ENCODE results near the gene CYTH3.

Gene CYTH3

DNA sequence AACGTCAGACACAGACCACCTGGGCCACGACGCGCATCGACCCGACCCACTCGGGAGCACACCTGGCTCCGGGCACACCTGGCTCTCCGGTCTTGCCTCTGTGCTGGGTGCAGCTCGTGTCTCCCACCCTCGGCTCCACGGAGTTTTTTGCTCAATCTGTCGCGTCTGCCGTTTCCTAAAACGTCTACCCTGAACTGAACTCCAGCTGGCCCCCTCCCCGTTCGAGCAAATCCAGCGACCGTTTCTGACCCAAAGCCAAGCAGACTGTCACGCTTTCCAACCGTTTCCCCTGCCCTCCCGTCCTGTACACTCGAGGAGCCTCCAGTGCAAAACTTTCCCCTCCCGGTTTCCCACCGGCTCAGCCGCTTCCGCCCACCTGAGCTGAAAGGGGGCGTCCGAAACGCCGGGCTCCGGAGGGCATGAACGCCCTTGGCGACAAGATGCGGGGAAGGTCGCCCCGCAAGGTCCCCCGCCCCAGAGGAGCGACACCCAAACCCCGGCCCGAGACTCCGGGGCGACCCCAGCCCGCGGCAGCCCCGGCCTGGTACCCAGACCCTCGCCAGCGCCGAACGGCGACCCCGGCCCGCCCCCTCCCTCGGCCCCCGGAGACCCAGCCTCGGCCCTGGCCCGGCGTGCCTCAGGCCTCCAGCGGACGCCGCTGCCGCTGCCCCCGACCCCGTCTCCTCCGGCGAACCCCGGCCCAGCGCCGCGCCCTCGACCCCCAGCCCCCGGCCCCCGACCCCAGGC is 557 bp downstream of the CYTH3 start:
- Histone ChIP-seq H3K9me3 (ENCODE audit: control insufficient read depth in 1 of 2, low read length in 2 of 2) (no peaks in the 10 kb centered on the region), H3K27ac (ENCODE audit: low read depth, low read length) (peak overlapping the region; percentile 23), H3K36me3 (ENCODE audit: control insufficient read depth in 1 of 2, insufficient read depth in 2 of 2, low read length in 2 of 2) (no peaks in the 10 kb centered on the region), H3K27me3 (ENCODE audit: control insufficient read depth in 1 of 2, insufficient read depth in 2 of 2, low read length in 2 of 2) (peaks cover 0 to 5% of the 10 kb centered on the region in 2 donors), H3K9ac (ENCODE audit: low read depth in 1 of 2, low read length in 2 of 2) (peak overlapping the region; percentile 64 to 96), H3K4me1 (ENCODE audit: control insufficient read depth in 1 of 2, insufficient read depth in 2 of 2, low read length in 2 of 2) (peaks cover 41 to 54% of the 10 kb centered on the region in 2 donors), H3K4me3 (ENCODE audit: low read depth in 1 of 2, low read length in 2 of 2) (peak overlapping the region; percentile 94 to 95)

- H3K4me1 ChIP-seq (ENCODE audit: control insufficient read depth in 1 of 2, insufficient read depth in 2 of 2, low read length in 2 of 2): peaks cover 47 to 58% of the 10 kb centered on the region in 2 donors
- H3K27ac ChIP-seq (ENCODE audit: low read depth, low read length): no peak overlapping the region
Observed at GRCh38 chr7:6271060-6271658, 1.3 kb downstream of the CYTH3 start.

GRCh38 chr7:6269527-6269926 is 2.9 kb downstream of the CYTH3 start:
- Histone ChIP-seq H3K9ac (ENCODE audit: low read depth in 1 of 2, low read length in 2 of 2) (no peak overlapping the region), H3K27ac (ENCODE audit: low read depth, low read length) (no peak overlapping the region), H3K36me3 (ENCODE audit: control insufficient read depth in 1 of 2, insufficient read depth in 2 of 2, low read length in 2 of 2) (no peaks in the 10 kb centered on the region), H3K9me3 (ENCODE audit: control insufficient read depth in 1 of 2, low read length in 2 of 2) (no peaks in the 10 kb centered on the region), H3K4me3 (ENCODE audit: low read depth in 1 of 2, low read length in 2 of 2) (peak overlapping the region; percentile 12 to 50), H3K27me3 (ENCODE audit: control insufficient read depth in 1 of 2, insufficient read depth in 2 of 2, low read length in 2 of 2) (peaks cover 0 to 5% of the 10 kb centered on the region in 2 donors), H3K4me1 (ENCODE audit: control insufficient read depth in 1 of 2, insufficient read depth in 2 of 2, low read length in 2 of 2) (peaks cover 47 to 58% of the 10 kb centered on the region in 2 donors)

More at GRCh38 chr7:6271060-6271658, 1.3 kb downstream of the CYTH3 start:
- Histone ChIP-seq H3K4me3 (ENCODE audit: low read depth in 1 of 2, low read length in 2 of 2) (peak overlapping the region; percentile 94 to 95), H3K27me3 (ENCODE audit: control insufficient read depth in 1 of 2, insufficient read depth in 2 of 2, low read length in 2 of 2) (peaks cover 0 to 5% of the 10 kb centered on the region in 2 donors), H3K9me3 (ENCODE audit: control insufficient read depth in 1 of 2, low read length in 2 of 2) (no peaks in the 10 kb centered on the region), H3K9ac (ENCODE audit: low read depth in 1 of 2, low read length in 2 of 2) (peak overlapping the region; percentile 64 to 96), H3K36me3 (ENCODE audit: control insufficient read depth in 1 of 2, insufficient read depth in 2 of 2, low read length in 2 of 2) (no peaks in the 10 kb centered on the region)

- peaks cover 47 to 58% of the 10 kb centered on the region in 2 donors for H3K4me1 ChIP-seq (ENCODE audit: control insufficient read depth in 1 of 2, insufficient read depth in 2 of 2, low read length in 2 of 2)
- H3K36me3 ChIP-seq (ENCODE audit: control insufficient read depth in 1 of 2, insufficient read depth in 2 of 2, low read length in 2 of 2): no peaks in the 10 kb centered on the region
- H3K9ac ChIP-seq (ENCODE audit: low read depth in 1 of 2, low read length in 2 of 2): peak overlapping the region; percentile 34 to 47
- peak overlapping the region; percentile 39 for H3K27ac ChIP-seq (ENCODE audit: low read depth, low read length)
- peaks cover 0 to 5% of the 10 kb centered on the region in 2 donors for H3K27me3 ChIP-seq (ENCODE audit: control insufficient read depth in 1 of 2, insufficient read depth in 2 of 2, low read length in 2 of 2)
- peak overlapping the region; percentile 12 to 50 for H3K4me3 ChIP-seq (ENCODE audit: low read depth in 1 of 2, low read length in 2 of 2)
- H3K9me3 ChIP-seq (ENCODE audit: control insufficient read depth in 1 of 2, low read length in 2 of 2): no peaks in the 10 kb centered on the region
Observed at GRCh38 chr7:6268907-6269306, 3.5 kb downstream of the CYTH3 start.

GRCh38 chr7:6268023-6268900 is 4.2 kb downstream of the CYTH3 start:
- Histone ChIP-seq H3K36me3 (ENCODE audit: control insufficient read depth in 1 of 2, insufficient read depth in 2 of 2, low read length in 2 of 2) (no peaks in the 10 kb centered on the region), H3K9ac (ENCODE audit: low read depth in 1 of 2, low read length in 2 of 2) (peak overlapping the region; percentile 34 to 47), H3K4me3 (ENCODE audit: low read depth in 1 of 2, low read length in 2 of 2) (peak overlapping the region; percentile 12 to 50), H3K9me3 (ENCODE audit: control insufficient read depth in 1 of 2, low read length in 2 of 2) (no peaks in the 10 kb centered on the region), H3K27me3 (ENCODE audit: control insufficient read depth in 1 of 2, insufficient read depth in 2 of 2, low read length in 2 of 2) (peaks cover 0 to 5% of the 10 kb centered on the region in 2 donors), H3K4me1 (ENCODE audit: control insufficient read depth in 1 of 2, insufficient read depth in 2 of 2, low read length in 2 of 2) (peaks cover 42 to 55% of the 10 kb centered on the region in 2 donors), H3K27ac (ENCODE audit: low read depth, low read length) (peak overlapping the region; percentile 39)

DNA sequence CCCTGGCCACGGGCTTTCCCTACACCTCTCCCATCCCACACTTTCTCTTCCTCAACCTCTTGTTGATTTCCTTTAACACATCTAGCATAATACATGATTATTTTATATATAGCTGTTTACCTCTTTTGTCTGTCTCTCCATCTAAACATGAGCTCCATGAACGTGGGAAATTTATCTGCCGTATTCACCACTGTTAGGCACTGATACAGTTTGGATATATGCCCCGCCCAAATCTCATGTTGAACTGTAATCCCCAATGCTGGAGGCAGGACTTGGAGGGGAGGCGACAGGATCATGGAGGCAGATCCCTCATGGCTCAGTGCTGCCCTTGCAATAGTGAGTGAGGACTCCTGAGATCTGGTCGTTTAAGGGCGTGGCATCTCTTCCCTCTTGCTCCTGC is 5.7 kb downstream of the CYTH3 start:
- Histone ChIP-seq H3K9me3 (ENCODE audit: control insufficient read depth in 1 of 2, low read length in 2 of 2) (no peaks in the 10 kb centered on the region), H3K9ac (ENCODE audit: low read depth in 1 of 2, low read length in 2 of 2) (no peak overlapping the region), H3K4me1 (ENCODE audit: control insufficient read depth in 1 of 2, insufficient read depth in 2 of 2, low read length in 2 of 2) (peaks cover 39 to 48% of the 10 kb centered on the region in 2 donors), H3K36me3 (ENCODE audit: control insufficient read depth in 1 of 2, insufficient read depth in 2 of 2, low read length in 2 of 2) (no peaks in the 10 kb centered on the region), H3K27ac (ENCODE audit: low read depth, low read length) (no peak overlapping the region), H3K4me3 (ENCODE audit: low read depth in 1 of 2, low read length in 2 of 2) (no peak overlapping the region), H3K27me3 (ENCODE audit: control insufficient read depth in 1 of 2, insufficient read depth in 2 of 2, low read length in 2 of 2) (peaks cover 0 to 5% of the 10 kb centered on the region in 2 donors)

DNA sequence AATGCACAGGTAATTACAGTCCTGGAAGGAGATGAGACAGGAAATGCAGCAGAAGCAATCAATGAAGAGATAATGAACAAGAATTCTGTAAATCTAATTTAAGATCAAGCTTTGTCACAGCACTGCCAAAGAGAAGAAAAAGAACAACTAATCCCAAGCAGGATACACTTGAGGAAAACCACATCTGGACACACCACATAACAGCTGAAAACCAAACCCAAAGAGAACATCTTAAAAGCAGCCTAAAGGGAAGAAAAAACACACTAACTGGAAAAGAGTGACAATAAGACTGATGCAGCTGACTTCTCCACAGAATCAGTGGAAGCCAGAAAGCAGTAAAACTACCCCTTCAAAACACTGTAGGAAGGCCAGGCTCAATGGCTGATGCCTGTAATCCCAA is 10.2 kb downstream of the CYTH3 start:
- peaks cover 31 to 42% of the 10 kb centered on the region in 2 donors for H3K4me1 ChIP-seq (ENCODE audit: control insufficient read depth in 1 of 2, insufficient read depth in 2 of 2, low read length in 2 of 2)
- no peak overlapping the region for H3K9ac ChIP-seq (ENCODE audit: low read depth in 1 of 2, low read length in 2 of 2)
- H3K27me3 ChIP-seq (ENCODE audit: control insufficient read depth in 1 of 2, insufficient read depth in 2 of 2, low read length in 2 of 2): no peaks in the 10 kb centered on the region
- no peaks in the 10 kb centered on the region for H3K9me3 ChIP-seq (ENCODE audit: control insufficient read depth in 1 of 2, low read length in 2 of 2)
- H3K36me3 ChIP-seq (ENCODE audit: control insufficient read depth in 1 of 2, insufficient read depth in 2 of 2, low read length in 2 of 2): no peaks in the 10 kb centered on the region
- no peak overlapping the region for H3K4me3 ChIP-seq (ENCODE audit: low read depth in 1 of 2, low read length in 2 of 2)
- H3K27ac ChIP-seq (ENCODE audit: low read depth, low read length): no peak overlapping the region

- no peak overlapping the region for H3K27ac ChIP-seq (ENCODE audit: low read depth, low read length)
- H3K4me1 ChIP-seq (ENCODE audit: control insufficient read depth in 1 of 2, insufficient read depth in 2 of 2, low read length in 2 of 2): peaks cover 32 to 42% of the 10 kb centered on the region in 2 donors
- H3K9ac ChIP-seq (ENCODE audit: low read depth in 1 of 2, low read length in 2 of 2): no peak overlapping the region
- H3K4me3 ChIP-seq (ENCODE audit: low read depth in 1 of 2, low read length in 2 of 2): no peak overlapping the region
- no peaks in the 10 kb centered on the region for H3K36me3 ChIP-seq (ENCODE audit: control insufficient read depth in 1 of 2, insufficient read depth in 2 of 2, low read length in 2 of 2)
- H3K9me3 ChIP-seq (ENCODE audit: control insufficient read depth in 1 of 2, low read length in 2 of 2): no peaks in the 10 kb centered on the region
- H3K27me3 ChIP-seq (ENCODE audit: control insufficient read depth in 1 of 2, insufficient read depth in 2 of 2, low read length in 2 of 2): no peaks in the 10 kb centered on the region
Observed at GRCh38 chr7:6261699-6262098, 10.7 kb downstream of the CYTH3 start.

DNA sequence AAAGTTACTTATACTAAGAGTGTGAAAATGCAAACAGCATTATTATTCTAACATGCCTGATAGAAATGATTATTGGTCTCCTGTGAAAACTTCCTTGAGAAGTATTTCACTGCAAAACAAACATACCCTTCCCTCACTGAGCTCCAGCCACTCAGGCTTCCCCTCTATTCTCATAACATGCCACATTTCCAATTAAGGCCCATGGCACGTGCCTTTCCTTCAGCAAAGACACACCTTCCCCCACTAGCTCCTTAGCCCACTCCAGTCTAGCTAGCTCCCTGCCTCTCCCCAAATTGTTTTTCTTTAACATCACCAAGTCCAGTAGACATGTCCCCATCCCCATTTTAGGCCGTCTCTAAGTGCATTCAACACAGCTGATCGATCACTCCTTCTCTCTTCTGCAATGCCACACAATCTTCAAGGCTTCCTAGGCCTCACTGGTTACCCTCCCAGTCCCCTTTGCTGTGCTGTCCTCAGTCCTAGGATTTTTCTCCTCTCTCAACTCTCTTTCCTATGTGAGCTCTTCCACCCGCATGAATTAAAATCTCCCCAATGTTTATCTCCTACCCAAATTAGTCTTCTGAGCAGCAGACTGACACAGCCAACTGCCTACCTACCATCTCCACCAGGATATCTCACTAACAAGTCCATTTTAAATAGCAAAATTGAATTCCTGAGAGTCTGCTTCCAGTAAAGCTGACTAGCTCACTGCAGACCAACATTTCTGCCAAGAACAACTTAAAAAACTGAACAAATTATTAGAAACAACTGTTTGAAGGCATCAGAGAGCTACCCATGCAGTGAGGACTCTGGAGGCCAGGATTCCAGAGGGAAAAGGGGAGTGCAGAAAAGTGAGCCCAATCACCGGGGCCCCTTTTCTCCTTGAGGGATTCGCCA is 11.9 kb downstream of the CYTH3 start:
- Histone ChIP-seq H3K9me3 (ENCODE audit: control insufficient read depth in 1 of 2, low read length in 2 of 2) (no peaks in the 10 kb centered on the region), H3K36me3 (ENCODE audit: control insufficient read depth in 1 of 2, insufficient read depth in 2 of 2, low read length in 2 of 2) (no peaks in the 10 kb centered on the region), H3K27me3 (ENCODE audit: control insufficient read depth in 1 of 2, insufficient read depth in 2 of 2, low read length in 2 of 2) (no peaks in the 10 kb centered on the region), H3K4me3 (ENCODE audit: low read depth in 1 of 2, low read length in 2 of 2) (no peak overlapping the region), H3K27ac (ENCODE audit: low read depth, low read length) (no peak overlapping the region), H3K9ac (ENCODE audit: low read depth in 1 of 2, low read length in 2 of 2) (no peak overlapping the region), H3K4me1 (ENCODE audit: control insufficient read depth in 1 of 2, insufficient read depth in 2 of 2, low read length in 2 of 2) (peaks cover 39 to 46% of the 10 kb centered on the region in 2 donors)

Measured in duodenal mucosa (tissue), 2 donors.